ENCODE data around the gene MOK. TPM values are rescaled to one million over a fixed set of nuclear protein-coding genes. Genes with fewer than 3 reads are reported as not detected.

Gene MOK
- total RNA-seq, 2 donors from 2014 or later, result 60.3 to 102 TPM

GRCh38 chr14:102217399-102217798 lies 87.6 kb downstream of the MOK start:
- no peak for DNase-seq
- WGBS, 2 experiments (ENCODE audit: insufficient coverage in 1 of 2, insufficient read length in 1 of 2), result 95 to 100% methylated on average over 1 to 10 of the region's 10 CpGs
- Mint-ChIP-seq H3K27me3 (ENCODE audit: insufficient read depth) (no peaks in the 10 kb centered on the region), H3K4me3 (no peak overlapping the region), H3K36me3 (ENCODE audit: low read depth) (peaks cover 10% of the 10 kb centered on the region), H3K9me3 (no peaks in the 10 kb centered on the region), H3K27ac (peak overlapping the region; percentile 56), H3K4me1 (peaks cover 46% of the 10 kb centered on the region)
- H3K4me3 ChIP-seq (ENCODE audit: low read length), result no peak overlapping the region
- H3K9ac ChIP-seq (ENCODE audit: extremely low read depth, low read length, poor library complexity, severe bottlenecking), result no peak overlapping the region
- no peak for TF ChIP-seq CTCF (conservative IDR thresholded peaks at IDR 0.05)
- peaks cover 17% of the 10 kb centered on the region for H3K36me3 ChIP-seq (ENCODE audit: control insufficient read depth, insufficient read depth, low read length)
- peaks cover 17% of the 10 kb centered on the region for H3K4me1 ChIP-seq (ENCODE audit: control insufficient read depth, insufficient read depth, low read length)
- H3K9me3 ChIP-seq (ENCODE audit: control insufficient read depth, low read length), result no peaks in the 10 kb centered on the region
- no peak overlapping the region for H3K27ac ChIP-seq (ENCODE audit: low read depth, low read length)
- H3K27me3 ChIP-seq (ENCODE audit: control insufficient read depth, insufficient read depth, low read length, poor library complexity, severe bottlenecking), result no peaks in the 10 kb centered on the region

- H3K27me3 Mint-ChIP-seq (ENCODE audit: insufficient read depth), result no peaks in the 10 kb centered on the region
- Histone ChIP-seq H3K4me1 (ENCODE audit: control insufficient read depth, insufficient read depth, low read length) (peaks cover 6% of the 10 kb centered on the region), H3K4me3 (ENCODE audit: low read length) (no peak overlapping the region), H3K27me3 (ENCODE audit: control insufficient read depth, insufficient read depth, low read length, poor library complexity, severe bottlenecking) (no peaks in the 10 kb centered on the region), H3K27ac (ENCODE audit: low read depth, low read length) (peak overlapping the region; percentile 88), H3K36me3 (ENCODE audit: control insufficient read depth, insufficient read depth, low read length) (peaks cover 22% of the 10 kb centered on the region), H3K9ac (ENCODE audit: extremely low read depth, low read length, poor library complexity, severe bottlenecking) (no peak overlapping the region), H3K9me3 (ENCODE audit: control insufficient read depth, low read length) (no peaks in the 10 kb centered on the region)
- TF ChIP-seq CTCF (conservative IDR thresholded peaks at IDR 0.05), result no peak
- no peaks in the 10 kb centered on the region for H3K9me3 Mint-ChIP-seq
- peak overlapping the region; percentile 79 for H3K27ac Mint-ChIP-seq
- H3K4me1 Mint-ChIP-seq, result peaks cover 29% of the 10 kb centered on the region
- H3K4me3 Mint-ChIP-seq, result no peak overlapping the region
- no peak for DNase-seq
- peaks cover 19% of the 10 kb centered on the region for H3K36me3 Mint-ChIP-seq (ENCODE audit: low read depth)
- WGBS, 2 experiments (ENCODE audit: insufficient coverage in 1 of 2, insufficient read length in 1 of 2), result 81 to 84% methylated on average over 11 to 18 of the region's 20 CpGs
Observed at GRCh38 chr14:102215576-102216250, 89.3 kb downstream of the MOK start.

- no peak overlapping the region for H3K9ac ChIP-seq (ENCODE audit: extremely low read depth, low read length, poor library complexity, severe bottlenecking)
- H3K27me3 ChIP-seq (ENCODE audit: control insufficient read depth, insufficient read depth, low read length, poor library complexity, severe bottlenecking), result no peaks in the 10 kb centered on the region
- Mint-ChIP-seq H3K36me3 (ENCODE audit: low read depth) (peaks cover 20% of the 10 kb centered on the region), H3K27ac (peak overlapping the region; percentile 31), H3K4me3 (no peak overlapping the region), H3K9me3 (no peaks in the 10 kb centered on the region), H3K4me1 (peaks cover 29% of the 10 kb centered on the region), H3K27me3 (ENCODE audit: insufficient read depth) (no peaks in the 10 kb centered on the region)
- no peak for DNase-seq
- H3K4me1 ChIP-seq (ENCODE audit: control insufficient read depth, insufficient read depth, low read length), result peaks cover 6% of the 10 kb centered on the region
- peaks cover 25% of the 10 kb centered on the region for H3K36me3 ChIP-seq (ENCODE audit: control insufficient read depth, insufficient read depth, low read length)
- no peak for TF ChIP-seq CTCF (conservative IDR thresholded peaks at IDR 0.05)
- 82 to 87% methylated on average over 10 to 12 of the region's 12 CpGs for WGBS, 2 experiments (ENCODE audit: insufficient coverage in 1 of 2, insufficient read length in 1 of 2)
- peak overlapping the region; percentile 88 for H3K27ac ChIP-seq (ENCODE audit: low read depth, low read length)
- no peaks in the 10 kb centered on the region for H3K9me3 ChIP-seq (ENCODE audit: control insufficient read depth, low read length)
- H3K4me3 ChIP-seq (ENCODE audit: low read length), result no peak overlapping the region
Observed at GRCh38 chr14:102215071-102215470, 89.9 kb downstream of the MOK start.

Measured in endodermal cell (in vitro differentiated cells).